Activated T-cell treated with anti-CD3 and anti-CD28 coated beads for 1 hour (primary cell): ENCODE measurements around the gene ZBTB39.
"Not testable (repeated sequence)": the region's sequence is repeated elsewhere in the genome, so short reads cannot be mapped to it uniquely, and the experiment has no call there.

ENCODE experiments used
- DNase-seq: peaks from one replicate; pipeline ENCODE4 v3.0.0-alpha.2; 2020; ENCODE audit warnings: low read depth

The ZBTB39 gene

DNA sequence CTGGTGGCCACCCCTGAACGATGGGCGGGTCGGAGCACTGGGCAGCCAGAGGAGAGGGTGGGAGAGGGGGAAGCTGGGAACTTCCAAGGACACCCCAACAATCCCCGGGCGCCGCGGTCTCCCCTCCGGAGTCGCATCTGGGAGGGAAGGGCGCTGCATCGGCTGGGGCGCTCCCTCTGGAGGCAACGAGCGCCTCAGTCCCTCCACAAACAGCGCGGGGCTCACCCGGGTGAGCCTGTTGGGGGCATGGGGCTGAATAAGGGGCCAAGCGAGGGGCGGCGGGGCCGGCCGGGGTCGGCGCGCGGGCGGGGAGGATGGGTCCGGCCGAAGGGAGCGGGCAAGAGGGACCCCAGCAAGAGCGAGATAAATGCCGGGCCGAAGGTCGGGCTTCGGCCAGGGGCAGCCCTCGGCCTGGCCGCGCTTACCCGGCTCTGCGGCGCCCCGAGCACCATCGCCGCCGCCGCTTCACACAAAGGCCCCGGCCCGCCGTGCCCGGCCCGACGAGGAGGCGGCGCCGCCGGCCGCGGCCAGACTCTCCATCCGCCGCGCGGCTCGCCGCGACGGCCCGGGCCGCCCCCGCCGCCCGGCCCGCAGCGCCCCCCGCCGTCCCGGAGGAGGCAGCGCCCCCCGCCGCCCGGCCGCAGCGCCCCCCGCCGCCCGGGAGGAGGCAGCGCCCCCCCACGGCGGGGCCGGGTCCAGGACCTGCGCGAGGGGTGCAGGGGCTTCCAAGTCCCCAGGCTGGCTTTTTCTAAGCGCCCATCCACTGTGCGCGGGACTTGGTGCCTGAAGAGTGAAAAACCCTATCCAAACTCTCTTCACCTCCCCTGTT, at the start of gene ZBTB39:
Gene ZBTB39, minus strand, starts transcription at position 567 of the 829 bp plus-strand sequence. CDS start 1,629 bp downstream, outside the sequence.
- DNase-seq, result peak; percentile 55

DNA sequence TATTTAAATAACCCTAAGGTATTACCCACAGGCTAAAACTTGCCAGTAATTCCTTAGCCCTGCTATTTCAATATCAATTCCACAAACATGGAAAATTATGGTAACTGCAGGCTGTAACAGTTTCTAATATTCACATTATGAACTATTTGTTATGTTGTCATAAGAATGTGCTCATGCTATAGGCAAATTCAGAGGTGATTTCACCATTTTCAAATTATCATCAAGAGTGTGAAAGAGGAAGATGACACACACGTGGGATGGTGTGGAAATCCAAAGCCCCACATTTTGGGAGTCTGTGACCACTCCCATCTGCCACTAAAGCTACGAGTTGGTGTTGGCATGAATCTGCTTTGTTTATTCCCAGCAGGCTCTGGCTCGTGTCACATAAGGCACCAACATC, 49.5 kb upstream of the ZBTB39 start:
- no peak for DNase-seq

GRCh38 chr12:57053901-57054300, 47.6 kb upstream of the ZBTB39 start:
- not testable (repeated sequence) for DNase-seq

GRCh38 chr12:57053146-57053545, 46.8 kb upstream of the ZBTB39 start:
- not testable (repeated sequence) for DNase-seq

DNA sequence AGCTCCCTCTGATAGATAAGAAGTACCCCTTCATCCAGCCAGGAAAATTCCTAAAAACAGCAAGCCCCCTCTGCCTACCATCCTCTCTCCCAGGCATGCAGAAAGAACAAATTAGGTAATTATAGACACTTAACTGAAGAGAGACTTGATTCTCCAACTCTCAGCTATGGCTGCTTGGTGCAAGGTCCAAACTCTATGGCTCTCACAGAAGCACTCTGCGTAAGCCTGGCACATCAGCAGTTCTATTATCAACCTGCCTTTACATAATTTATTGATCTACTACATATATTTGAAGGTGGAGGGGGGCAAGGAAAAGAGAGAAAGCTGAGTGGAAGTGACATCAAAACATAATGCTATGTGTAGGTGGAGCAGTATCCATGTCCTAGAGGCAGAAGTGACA, 44.7 kb upstream of the ZBTB39 start:
- no peak for DNase-seq

DNA sequence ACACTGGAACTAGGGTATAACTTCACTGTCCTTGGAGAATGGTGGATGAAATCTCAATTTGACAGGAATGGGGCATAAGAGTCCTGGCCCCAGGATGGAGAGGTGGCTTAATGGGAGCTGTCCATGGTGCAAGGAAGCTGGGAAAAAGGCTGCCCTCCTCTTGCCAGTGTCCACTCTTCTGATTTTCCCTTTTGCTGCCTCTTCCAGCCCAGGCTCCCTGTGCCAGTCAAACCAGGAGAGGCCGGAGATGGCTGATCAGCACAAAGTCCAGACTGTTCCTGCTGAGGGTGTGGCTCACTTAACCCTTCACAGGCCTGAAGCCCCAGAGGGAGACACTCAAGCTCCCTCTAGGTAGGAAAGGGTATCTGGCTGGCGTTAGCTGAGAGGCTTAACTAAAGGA, 43.5 kb upstream of the ZBTB39 start, which contains the start of gene MYO1A:
Gene MYO1A, minus strand, starts transcription at position 240 of the 400 bp plus-strand sequence. CDS start 1,806 bp downstream, outside the sequence.
- no peak for DNase-seq

DNA sequence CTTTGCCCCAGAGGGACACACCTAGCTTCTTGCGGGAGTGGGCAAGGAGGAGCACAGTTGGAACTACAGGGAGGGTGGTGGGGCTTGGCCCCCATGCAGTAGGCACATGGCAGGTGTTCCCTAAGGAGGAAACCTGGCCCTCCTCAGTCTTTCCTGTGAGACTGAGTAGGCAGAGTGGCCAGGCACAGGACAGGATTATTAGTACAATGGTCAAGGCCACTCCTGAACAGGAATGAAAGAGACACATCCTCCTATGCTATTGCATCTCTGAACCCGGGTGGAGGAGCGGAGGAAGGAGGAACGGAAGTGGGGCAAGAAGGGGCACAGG, 42.7 kb upstream of the ZBTB39 start:
- no peak for DNase-seq

DNA sequence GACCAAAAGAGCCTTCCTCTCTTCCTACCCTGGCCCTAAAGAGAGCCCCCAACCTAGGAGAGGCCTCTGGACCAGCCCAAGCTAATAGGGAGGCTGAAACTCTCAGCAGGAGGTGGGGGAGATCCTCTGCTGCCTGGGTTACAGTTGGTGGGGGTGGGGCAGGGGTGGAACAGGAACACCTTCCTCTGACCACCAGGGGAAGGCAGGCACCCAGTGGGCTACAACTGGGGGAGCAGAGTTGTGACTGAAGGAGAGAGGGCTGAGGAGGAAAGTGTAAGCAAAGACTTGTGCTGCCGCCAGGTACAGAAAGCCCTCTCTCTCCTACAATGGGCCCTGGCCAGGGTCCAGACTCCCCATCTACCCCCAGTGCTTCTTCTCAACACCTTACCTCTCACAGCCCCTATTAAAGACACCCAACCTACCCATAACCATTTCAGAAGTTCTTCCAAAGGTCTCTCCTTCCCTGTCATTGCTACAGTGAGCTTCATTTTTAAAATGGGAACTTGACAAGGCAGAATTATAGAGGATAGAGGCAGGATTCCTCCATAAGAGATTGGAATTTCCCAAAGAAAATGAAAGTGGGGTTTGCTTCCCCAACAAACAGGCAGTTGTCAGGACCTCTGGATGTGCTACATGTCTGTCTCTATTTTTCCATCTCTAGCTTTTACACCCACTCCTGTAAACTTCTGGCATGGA, 42.2 kb upstream of the ZBTB39 start:
- no peak for DNase-seq

DNA sequence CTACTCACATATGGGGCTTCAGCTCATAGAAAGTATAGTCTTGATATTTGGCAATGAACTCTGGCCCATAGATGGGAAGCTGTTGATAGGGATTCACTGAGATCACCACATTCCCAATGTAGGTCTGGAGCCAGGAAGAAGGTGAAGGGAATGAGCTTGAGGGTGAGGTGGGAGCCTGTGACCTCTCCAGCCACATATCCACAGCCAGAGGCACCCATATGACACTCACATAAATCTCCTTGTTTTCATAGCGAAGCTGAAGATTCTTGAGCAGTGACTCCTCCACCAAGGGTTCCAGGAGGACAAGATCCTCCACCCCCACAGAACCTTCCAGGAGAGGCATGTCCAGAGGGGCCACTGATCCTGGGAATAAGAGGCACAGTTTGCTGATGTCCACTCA, 41.6 kb upstream of the ZBTB39 start:
- no peak for DNase-seq

GRCh38 chr12:57046947-57047890, 40.9 kb upstream of the ZBTB39 start:
- no peak for DNase-seq

DNA sequence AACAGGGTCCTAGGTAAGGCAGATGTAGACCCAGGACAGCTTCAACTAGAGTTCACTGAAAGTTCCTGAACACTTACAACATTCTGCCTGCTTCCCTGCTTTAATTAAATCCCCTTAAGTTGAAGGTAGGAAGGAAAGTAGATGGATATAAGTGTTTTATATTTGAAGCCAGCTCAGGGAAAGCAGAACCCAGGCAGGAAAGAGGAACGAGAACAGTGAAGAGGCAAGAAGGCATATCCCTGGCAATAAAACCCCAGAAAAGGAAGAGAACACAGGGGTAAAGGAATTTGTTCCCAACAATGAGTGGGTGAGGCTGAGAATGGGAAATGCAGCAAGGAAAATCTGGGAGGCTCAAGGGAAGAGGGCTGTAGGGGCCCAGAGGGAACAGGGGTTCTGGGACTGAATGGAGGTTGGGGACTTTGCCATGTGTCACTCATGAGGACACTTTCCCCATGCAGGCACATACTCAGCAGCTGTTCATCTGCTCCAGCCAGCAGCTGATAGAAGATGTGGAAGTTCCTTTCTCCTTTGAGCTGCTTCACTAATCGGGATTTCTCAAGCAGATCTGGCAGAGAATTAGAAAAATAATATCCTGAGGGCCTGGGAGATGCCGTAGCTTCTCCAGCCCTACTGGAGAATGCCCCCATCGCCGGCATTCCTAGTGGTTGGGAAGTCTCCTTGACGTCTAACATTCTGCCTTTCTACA, 39.9 kb upstream of the ZBTB39 start:
- no peak for DNase-seq

DNA sequence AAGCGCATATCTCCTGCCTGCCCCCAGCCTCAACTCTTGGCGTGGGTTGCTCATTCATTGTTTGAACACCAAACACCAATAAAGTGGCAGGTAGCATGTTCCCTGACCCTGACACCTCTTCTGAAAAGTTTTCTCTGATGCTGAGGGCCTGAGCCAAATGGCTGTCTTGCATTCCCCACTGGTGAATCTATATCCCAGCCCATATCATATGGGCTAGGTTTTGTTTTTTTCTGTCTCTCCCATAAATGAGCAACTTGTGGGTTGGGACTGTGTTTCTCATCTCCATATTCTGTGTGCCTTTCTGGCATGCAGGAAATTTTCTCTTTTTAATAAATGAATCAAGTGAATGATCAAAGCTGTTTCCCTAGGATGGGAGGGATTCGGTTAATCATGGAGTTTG, 38.5 kb upstream of the ZBTB39 start:
- no peak for DNase-seq

GRCh38 chr12:57044468-57044867, 38.1 kb upstream of the ZBTB39 start:
- DNase-seq, result no peak

DNA sequence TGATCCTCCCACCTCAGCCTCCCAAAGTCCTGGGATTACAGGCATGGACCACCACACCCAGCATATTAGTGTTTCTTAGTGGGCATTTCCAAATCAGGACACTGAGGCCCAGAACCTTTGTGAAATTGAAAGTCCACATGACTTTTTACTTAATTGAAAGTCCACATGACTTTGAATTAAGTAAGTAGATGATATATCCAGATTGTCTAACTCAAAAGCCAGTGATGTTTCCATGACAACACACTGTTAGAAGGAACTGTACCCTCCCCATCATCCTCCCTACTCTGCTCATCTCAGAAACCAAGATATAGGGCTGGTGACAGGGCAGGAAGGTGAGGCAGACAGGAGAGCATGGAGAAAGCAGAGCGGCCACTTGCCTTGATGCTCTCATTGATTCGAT, 36.3 kb upstream of the ZBTB39 start:
- DNase-seq, result no peak

- no peak for DNase-seq
Measured at GRCh38 chr12:57040750-57041149, 34.4 kb upstream of the ZBTB39 start.

DNA sequence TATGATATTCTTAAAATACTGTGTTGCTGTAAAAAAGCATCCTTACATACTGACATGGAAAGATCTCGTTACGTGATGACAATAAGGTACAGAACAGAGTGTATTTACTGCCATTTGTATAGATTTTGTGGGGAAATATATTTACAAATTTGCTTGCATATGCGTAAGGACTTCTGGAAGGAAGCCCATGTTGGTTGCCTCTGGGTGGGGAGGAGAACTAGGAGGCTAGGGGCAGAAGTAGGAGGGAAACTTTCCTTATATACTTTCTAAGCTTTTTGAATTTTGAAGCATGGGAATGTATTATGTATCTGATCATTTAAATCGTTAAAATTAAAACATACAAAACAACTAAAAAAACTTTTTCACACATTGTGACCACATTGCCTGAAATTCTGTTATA, 33.9 kb upstream of the ZBTB39 start:
- DNase-seq, result no peak

DNA sequence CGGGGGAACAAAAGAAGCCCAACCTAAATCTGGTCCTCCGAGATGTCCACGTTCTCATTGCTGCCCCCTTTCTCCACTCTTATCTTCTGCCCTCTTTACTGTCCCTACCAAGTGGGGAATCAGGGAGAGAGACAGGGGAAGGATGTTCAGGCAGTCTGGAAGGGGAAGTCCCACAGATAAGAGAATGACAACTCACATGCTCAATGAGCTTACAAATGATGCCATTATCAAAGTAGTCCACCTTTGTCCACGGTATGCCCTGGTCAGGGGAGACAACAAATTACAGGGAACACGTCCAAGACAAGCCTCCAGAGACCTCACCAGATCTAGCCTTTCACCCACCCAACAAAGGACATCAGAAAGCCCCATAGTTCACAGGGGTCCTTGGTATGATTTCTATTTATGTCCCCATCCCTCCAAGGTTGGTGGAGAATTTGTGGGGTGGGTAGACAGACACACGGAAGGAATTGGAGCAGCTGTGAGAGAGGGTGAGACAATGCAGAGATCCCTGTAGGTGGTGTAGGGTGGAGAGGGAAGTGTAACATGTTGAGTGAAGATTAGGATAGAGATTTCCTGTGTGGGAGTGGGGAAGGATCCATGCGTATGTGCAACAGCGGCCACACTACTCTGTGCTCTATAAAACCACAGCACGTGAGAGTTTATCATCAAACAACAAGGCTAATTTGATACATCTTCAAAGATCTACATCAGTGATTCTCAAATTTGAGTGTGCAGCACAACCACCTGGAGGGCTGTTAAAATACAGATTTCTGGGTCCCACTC, 32.9 kb upstream of the ZBTB39 start:
- DNase-seq, result no peak

GRCh38 chr12:57037264-57037663, 30.9 kb upstream of the ZBTB39 start:
- DNase-seq, result no peak

- no peak for DNase-seq
Measured at GRCh38 chr12:57033431-57033830, 27.1 kb upstream of the ZBTB39 start.

DNA sequence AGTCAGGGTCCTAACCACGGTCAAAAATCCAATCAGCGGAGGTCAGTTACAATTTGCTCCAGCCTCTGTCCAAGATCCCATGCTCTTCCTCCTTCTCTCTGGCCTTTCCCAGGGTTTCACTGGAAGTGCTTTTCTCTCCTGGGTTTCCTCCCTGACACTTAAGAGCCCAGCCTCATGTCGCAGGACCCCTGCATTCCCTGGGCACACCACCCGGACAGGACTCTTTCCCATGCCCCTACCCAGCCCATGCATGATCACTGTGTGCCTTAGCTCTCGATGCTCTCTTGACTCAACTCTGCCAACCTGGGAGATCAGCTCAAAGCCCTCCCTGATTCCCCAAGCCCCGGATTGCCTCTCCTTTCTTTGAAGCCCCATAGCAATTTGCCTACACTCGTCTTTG, 25.4 kb upstream of the ZBTB39 start:
- DNase-seq, result no peak

- no peak for DNase-seq
Measured at GRCh38 chr12:57031138-57031725, 24.9 kb upstream of the ZBTB39 start.
